Measurements from ENCODE around the gene RFFL.

Gene RFFL

DNA sequence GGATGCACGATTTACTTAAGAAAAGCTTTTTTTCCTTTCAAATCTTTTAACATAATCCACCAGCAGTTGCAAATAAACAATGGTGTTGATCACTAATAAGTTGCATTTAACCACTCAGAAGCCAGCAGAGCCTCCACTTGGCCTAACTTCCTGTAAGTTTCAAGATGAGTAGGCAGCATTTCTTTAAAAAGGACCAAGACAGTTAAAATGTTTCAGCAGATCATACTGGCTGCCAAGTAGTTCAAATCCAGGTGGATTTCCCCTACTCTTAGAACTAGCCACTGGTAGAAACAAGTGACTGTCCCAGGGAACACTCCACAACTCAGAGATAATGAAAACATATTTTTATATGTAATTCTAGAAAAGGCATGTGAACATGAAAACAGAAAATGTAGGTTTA, 17.0 kb upstream of the RFFL start:
- no peak for DNase-seq

DNA sequence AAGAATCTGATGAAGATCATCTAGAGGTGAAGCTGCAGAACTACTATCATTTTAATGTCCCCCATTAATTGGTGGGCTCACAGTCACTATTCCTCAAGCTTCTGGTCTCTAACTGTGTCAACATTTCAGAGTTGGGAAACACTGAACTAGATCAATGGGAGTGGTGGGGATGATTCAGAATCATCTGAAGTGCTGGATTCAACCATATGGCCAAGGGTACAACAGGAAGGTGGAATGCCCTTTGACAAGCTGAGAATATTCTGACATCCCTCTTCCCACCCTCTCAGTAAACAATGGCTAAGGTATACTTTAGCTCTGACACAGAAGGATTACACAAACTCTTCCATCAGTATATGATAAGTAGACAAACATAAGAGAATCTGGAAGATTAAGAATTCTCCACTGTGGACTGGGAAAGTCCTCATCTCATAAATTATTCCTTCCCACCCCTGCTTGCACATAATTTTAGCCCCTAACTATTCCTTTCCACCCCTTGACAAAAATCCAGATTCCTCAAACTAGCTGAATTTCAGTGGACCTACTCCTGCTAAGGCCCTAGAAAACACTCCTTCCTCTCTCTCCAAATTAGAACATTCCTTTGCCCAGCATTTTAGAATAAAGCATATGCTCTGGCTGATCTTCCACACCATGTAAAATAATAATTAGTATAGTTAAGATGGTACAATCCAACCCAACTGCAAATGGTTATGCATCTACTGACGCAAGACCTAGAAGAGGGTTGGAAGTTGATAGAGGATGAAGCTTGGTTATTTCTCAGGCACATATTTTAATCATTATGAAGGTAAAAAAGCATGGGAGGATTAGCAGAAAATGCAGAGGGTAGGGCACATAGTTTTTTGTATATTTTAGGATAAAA, 16.3 kb upstream of the RFFL start:
- no peak for DNase-seq

DNA sequence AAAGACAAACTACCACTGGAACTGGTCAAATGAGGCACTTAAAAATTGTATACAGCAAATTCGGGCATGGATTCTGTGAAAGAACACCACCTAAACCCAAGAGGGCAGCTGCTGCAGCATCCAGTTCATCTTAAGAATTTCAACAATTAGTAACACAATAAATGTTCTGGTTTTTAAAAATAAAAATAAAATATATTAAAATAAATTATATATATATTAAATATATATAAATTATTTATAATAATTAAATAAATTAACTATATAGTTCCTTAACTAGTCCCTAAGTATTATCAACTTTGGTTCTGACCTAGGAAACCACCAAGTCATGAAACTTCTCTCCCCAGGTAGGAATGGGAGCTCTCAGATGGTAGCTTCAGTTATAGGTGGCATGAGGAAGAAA, 13.4 kb upstream of the RFFL start:
- DNase-seq: no peak

DNA sequence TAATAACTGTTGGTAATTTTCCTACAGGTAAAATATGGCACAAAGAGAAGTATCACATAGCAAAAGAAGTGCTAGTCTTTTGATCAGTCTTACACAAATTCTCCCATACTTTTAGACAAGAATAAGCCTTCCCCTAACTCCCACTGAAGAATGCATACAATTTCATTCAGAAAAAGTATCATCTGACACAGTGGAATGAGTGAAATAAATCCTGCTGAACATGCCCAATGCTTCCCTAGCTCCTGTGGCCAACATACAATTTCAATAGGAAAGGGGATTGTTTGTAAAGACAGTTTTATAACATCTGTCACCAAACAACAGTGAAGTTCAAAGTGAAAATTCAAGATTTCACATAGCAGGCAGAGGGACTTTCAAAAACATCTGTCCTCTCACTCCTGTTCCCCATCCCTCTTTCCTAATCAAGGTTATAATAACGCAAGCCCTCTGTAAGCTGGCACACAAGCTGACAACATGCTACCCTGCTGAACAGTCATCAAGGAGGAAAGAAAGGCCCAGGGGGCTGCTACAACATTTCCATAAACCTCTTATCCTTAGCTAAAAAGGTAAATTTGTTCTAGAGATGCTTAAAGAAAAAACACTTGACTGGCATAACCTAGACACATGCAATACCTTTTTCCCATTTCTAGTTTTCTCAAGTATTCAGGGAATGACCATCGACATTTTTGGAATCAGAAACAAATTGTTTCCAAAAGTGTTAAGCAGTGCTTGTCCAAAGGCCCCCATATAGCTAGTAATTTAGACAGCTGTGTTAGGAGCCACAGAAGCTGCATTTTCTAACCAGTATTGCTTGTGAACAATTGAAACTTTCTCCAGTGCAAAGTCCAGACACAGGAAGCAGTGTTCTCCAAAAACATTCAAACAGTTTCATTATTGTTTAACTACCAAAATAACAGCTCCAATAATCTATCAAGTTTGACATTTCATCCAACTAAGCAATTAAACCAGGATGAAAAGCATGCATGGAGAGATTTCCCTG, 11.5 kb upstream of the RFFL start:
- no peak for DNase-seq

DNA sequence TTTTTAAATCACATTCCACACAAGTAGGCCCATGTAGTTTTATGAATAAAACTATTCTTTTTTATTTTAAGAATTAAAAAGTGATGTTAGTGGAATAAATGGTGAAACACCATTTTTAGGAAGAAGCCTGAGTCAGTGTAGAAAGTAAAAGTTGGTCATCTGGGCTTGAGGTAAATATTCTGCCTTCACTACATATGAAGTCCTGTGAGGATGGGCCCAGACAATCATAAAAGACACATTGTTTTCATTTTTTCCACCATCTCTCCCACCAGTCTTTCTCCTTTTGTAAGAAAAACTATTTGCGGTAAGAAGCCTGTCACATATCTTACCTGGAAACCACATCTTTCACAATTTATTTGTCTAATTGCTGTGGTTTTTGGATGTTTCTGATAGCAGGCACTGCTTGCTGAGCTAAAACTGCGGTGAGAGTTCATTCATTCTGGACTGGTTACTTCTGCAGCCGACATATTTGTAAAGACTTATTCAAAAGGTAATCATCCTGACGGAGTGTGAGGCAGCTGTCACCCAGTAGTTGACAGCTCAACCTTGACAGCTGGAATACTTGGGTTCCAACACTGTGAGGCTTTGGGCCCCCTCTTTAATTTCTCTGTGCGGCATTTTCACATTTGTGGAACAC, 10.6 kb upstream of the RFFL start:
- DNase-seq: no peak

DNA sequence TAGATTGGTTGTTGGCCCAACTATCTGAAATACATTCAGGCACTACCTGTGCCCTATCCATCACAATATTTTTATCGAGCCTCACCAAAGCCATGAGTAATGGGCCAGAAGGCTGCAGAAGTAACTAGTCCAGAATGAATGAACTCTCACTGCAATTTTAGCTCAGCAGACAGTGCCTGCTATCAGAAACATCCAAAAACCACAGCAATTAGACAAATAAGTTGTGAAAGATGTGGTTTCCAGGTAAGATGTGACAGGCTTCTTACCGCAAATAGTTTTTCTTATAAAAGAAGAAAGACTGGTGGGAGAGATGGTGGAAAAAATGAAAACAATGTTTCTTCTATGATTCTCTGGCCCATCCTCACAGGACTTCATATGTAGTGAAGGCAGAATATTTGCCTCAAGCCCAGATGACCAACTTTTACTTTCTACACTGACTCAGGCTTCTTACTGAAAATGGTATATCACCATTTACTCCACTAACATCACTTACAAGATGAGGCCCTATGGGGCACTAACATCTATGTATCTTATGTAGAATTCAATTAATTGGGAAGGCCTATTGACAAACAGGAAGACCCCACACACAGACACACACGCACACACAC, 9.8 kb upstream of the RFFL start:
- no peak for DNase-seq

DNA sequence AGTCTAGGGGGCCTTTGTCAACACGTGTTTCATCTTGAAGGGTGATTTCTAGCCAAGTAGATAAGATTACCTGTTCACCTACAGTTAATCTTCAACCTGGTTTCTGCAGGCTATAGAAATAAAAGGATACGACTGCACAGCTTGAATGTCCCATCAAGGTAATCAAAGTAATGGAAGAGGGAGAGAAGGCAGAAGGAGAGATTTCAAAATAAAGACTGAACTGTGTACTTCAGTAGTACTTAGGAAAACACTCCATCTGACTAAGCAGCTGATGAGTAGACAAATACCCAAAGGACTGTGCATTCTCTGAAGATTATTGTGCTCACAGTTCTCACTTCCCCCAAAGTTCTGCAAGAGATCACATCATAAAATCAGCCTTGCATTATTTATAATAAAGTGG, 5.8 kb upstream of the RFFL start:
- DNase-seq: no peak

DNA sequence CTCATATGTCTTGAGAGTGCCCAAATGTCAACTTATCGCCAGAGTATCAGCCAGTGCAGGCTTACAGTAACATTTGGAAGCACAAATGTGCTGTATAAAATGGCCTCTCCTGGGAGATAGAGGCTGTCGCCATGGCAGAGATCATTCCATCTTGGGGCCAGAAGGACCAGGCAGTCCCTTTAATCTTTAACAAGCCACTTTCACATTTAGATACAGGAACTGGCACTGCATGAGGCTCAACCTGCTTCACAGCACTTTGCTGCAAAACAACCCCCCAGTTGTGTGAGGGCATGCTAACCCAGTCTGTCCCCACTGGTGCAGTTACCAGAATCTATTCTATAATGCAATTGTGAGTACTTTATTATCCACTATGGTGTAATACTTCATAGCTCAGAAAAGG, 4.7 kb upstream of the RFFL start:
- no peak for DNase-seq

DNA sequence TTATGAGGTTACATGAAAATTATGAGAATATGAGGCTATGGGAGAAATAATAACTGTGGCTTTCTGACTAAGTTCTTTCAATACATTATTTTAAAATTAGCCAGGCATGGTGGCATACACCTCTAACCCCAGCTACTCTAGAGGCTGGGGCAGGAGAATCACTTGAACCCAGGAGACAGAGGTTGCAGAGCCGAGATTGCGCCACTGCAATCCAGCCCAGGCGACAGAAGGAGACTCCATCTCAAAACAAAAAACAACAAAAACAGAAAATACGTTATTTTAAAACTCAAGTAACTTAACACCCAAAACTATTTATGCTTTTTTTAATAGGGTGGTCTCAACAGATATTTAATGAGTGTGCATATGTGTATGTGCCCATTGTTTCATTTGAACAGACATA, 2.4 kb upstream of the RFFL start:
- no peak for DNase-seq

DNA sequence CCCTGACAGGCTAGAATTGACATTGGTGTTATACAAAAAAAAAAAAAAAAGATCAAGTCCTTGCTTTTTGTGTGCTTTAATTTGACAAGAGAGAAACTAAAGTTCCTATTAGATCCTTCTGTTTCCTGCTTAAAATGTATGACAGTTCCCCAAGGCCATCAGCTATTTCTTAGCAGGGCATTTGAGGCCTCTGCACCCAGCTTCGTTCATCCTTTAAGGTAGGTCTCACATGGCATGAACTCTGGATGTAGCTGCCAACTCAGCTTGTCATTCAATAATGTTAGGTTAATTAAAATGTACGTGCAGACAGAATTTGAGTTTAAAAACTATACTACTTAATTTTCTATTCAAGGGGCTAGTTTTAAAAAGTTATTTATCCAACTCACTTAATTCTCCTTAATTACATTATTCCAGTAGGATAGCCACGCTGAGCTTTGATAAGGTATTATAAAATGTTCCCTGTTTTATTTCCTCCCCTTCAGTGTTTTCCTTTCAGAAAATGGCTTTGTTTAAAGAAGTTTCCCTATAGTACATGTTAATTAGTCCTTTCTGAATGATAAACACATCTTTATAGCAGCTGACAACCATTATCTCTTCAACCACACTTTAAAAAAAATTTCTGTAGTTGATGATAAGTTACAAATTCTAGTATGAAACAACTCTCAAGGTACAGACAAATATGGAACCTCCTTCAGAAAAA, 1.2 kb upstream of the RFFL start:
- DNase-seq: no peak

DNA sequence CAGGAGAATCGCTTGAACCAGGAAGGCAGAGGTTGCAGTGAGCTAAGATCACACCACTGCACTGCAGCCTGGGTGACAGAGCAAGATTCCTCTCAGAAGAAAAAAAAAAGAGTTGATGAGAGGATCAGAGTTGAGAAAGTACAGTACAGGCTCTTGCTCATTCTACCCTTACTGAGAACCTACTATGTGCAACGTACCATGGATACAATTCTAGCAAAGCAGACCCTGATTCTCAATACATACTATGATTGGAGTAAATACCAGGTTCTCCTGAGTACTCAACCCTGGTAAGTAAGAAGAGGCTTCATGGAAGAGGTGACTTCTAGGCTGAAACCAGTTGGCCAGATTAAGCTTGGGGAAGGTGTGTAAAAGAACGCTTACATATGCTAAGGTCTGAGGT, 1.2 kb downstream of the RFFL start:
- no peak for DNase-seq

DNA sequence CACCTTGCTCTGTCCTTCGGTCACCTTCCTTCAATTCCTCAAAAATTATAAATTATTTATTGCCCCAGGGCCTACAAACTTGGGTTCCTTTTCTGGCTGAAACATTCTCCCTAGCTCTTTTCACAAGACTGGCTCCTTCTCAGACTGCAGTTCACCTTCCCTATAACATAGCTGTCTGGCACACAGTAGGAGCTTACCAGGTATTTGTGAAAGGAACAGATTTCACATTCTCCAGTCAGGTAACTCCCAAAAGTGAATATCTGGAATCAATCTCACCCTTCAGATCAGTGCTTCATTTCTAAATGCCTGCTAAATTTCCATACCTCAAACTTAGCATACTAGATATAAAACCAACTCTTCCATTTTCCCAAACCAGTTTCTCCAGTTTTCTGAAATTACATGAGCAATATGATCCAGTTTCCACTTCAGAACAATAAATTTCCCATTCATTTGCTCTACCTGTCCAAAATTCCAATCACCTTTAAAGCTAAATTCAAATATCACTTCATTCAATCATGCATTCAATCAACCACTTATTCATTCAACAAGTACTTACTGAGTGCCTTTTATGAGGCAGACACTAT, 6.1 kb downstream of the RFFL start:
- no peak for DNase-seq

DNA sequence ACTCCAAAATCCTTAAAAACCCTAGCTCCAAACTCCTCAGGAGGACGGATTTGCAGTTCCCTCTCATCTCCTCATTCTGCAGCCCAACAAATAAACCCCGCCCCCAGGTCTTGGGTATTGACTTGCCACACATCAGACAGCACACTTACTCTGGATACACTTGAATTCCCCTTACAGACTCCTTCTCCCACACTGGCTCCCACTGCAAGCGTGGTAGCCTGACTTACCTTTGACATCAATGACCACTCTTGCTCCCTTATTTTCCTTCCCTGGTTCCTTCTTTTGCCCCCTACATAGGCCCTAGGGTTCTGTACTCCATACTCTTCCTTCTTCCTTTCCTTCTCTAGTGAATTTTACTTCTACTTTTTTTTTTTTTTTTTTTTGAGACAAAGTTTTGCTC, 7.5 kb downstream of the RFFL start:
- DNase-seq: no peak

DNA sequence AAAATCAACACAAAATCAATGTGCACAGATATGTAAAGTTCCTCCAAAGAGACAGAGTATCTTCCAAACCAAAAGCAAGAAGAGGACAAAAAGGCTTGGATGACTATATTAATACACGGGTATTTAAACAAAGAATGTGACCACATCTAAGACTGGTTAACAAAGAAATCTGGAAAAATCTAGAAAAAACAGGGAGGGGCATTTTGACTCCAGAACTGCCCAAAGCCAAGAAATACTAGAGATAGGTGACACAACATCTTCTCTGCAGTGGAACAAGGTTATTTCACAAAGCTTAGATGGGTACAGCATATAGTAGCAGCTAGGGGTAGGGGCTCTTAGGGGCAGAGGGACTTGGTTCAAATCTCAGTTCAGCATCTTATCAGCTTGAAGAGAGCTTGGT, 10.3 kb downstream of the RFFL start:
- DNase-seq: no peak

DNA sequence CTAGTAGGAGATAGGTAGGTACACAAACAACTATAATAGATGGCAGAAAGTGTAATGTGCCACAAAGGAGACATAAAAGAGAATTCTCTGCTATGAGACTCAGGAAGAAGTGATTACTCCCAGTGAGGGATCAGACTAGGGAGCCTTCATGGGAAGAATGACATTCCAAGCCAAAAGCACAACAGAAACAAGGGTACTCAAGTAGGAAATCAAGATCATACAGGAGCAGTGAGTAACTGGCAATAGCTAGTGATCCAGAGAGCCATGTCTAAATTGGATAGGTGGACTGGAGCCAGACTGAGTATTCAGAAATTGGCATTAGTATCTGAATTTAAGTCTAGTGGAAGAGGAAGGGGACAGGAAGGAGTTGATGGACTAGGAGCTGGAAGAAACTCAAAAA, 10.7 kb downstream of the RFFL start:
- DNase-seq: no peak

DNA sequence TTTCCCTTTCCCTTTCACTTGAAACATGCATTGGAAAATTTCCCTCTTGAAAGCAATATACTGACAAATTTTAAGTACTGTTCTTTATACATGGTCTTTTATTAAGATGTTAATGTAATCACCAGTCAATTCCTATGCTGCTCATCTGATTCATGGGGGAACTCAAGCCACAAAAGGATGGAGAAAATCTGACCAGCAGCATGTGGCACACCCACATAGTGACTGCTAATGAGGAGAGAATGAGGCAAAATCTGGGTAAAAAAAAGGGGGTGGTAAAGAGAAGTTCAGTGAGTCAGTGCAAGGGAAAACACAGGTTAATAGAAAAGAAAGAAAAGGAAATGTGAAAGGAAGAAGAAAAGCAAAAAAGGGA, 11.3 kb downstream of the RFFL start:
- no peak for DNase-seq

DNA sequence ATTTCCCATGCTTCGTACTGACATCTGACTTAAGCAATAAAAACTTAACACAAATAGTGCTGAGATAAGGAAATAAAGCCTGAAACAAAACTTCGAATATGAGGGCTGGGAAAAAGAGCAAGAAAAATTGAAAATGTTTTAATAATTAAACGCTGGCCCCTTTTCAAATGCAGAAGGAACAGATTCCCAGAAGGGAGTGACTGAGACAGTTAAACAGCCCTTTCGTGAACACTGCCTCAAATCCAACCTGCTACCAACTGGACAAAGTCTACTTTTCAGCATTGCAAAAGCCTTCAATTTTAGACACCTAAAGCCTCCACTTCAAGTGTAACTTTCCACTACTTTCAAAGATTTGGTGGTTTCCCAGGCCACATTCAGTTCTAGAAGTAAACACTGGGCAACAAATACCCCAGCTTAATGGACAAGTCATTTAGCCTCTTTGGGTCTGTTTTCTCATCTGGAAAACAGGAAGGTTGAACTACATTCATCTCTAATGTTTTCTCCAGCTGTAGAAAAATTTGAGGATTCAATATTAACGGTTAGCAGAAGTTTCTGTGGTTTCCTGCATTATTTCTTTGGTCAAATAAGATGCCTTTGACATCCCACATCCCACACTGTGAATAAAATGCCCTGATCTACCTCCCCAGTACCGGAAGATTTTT, 11.8 kb downstream of the RFFL start:
- DNase-seq: no peak

DNA sequence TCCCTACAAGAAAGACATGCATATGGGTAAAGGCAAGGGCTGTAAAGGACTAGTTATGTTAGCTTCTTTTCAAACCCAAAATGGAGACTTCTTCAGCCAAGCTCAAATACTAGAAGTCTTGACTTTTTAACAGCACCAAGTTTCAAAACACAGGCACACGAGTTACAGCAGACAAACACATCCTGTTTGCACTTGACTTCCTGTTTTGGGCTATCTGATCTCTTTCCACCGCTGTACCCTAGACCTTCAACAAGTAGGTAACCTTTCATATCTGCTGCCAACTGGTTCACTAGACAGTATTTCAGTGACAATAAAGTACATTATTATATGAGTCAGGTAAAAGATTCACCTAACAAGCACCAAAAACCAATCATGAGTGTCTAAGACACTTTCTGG, 12.3 kb downstream of the RFFL start:
- peak; percentile 51 for DNase-seq

DNA sequence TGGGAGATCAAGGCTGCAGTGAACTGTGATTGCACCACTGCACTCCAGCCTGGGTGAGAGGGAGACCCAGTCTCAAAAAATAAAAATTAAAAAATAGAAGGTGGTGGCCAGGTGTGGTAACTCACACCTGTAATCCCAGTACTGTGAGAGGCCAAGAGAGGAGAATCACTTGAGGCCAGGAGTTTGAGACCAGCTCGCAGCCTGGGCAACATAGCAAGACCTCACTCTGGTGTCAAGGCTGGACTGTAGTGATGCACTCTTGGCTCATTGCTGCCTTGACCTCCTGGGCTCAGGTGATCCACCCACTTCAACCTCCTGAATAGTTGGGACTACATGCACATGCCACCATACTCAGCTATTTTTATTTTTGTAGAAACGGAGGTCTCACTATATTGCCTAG, 13.3 kb downstream of the RFFL start:
- no peak for DNase-seq

DNA sequence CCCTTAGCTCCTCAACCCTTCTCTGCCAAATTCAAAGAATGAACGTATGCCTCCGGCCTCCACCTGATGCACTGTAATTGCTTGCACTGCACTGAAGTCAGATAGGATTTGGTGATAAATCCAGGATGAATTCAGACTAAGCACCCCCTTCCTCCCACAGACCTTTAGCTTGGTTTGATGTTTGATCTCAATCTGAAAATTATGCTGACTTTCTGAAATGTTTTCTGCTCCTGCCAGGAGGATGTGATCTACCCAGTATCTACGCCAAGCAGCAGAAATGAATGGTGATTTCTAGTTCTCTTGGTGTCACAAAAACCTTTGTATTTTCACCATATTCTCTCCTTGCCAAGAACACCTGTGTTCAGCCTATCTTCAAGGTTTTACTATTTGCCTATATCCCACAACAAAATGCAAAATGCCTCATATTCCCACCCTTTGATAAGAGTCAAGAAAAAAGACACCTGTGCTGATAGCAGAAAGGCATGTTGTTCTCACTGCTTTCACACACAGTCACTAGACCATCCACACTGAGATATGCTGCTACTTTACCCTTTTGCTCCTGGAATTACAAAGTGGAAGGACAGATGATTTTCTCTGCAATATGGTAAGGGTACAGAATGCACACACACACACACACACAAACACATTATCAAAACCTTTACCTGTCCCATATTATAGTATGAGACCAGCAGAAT, 14.7 kb downstream of the RFFL start:
- no peak for DNase-seq

DNA sequence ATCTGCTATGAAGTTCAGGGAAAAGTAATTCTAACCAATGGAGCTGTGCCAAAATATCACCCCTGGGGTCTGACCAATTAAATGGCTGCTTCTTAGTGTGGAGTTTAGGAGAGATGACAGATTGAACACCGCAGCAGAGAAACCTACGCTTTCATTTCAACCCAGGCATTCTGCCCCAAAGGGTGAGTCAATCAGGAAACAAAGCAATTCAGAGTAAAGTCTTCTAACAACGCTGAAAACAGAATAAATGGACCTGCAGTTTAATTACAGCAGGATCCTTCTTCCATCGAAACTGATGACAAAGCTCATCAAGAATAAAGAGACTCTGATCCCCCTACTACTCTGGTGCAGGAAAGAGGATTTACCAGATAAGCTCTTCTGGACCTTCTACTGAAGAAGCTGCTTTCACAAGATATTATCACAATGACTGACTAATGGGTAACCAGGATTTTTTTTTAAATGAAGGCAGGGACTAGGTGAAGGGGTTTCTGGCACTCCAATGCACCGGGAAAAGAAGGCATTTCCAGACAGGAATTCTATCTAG, 16.7 kb downstream of the RFFL start:
- DNase-seq: peak; percentile 54

All from activated gamma-delta T cell treated with Interleukin-2 at 50 U/mL for 16 hours (primary cell).